T-helper 22 cell (primary cell): ENCODE results near the gene PRPSAP2.
A peak's percentile ranks its signal among the peaks of the same experiment; 100 is the strongest.
"Not testable (repeated sequence)": the region's sequence is repeated elsewhere in the genome, so short reads cannot be mapped to it uniquely, and the experiment has no call there.

Experiments used
- DNase-seq: peaks from one replicate; pipeline ENCODE4 v3.0.0-alpha.2; 2020; ENCODE audit warnings: low read depth

PRPSAP2 gene

GRCh38 chr17:18857864-18858566 lies at the start of gene PRPSAP2:
Gene PRPSAP2 (plus strand): TSS chr17:18858131. CDS start chr17:18865834, 7,703 bp downstream.
- DNase-seq, result peak; percentile 94

- DNase-seq, result not testable (repeated sequence)
Measured at GRCh38 chr17:18815924-18816323, 42.0 kb upstream of the PRPSAP2 start.

GRCh38 chr17:18816489-18817371 lies 41.2 kb upstream of the PRPSAP2 start:
- peak; percentile 2 for DNase-seq

GRCh38 chr17:18821430-18821829 lies 36.5 kb upstream of the PRPSAP2 start:
- not testable (repeated sequence) for DNase-seq

- DNase-seq, result not testable (repeated sequence)
Measured at GRCh38 chr17:18827613-18828012, 30.3 kb upstream of the PRPSAP2 start.

GRCh38 chr17:18848501-18848900 lies 9.4 kb upstream of the PRPSAP2 start:
- no peak for DNase-seq

- DNase-seq, result no peak
Measured at GRCh38 chr17:18850679-18851078, 7.3 kb upstream of the PRPSAP2 start.

- DNase-seq, result no peak
Measured at GRCh38 chr17:18851201-18851600, 6.7 kb upstream of the PRPSAP2 start.

- no peak for DNase-seq
Measured at GRCh38 chr17:18854956-18855355, 3.0 kb upstream of the PRPSAP2 start.

GRCh38 chr17:18855831-18856569 lies 1.9 kb upstream of the PRPSAP2 start:
- DNase-seq, result peak; percentile 84

- no peak for DNase-seq
Measured at GRCh38 chr17:18856570-18856915, 1.4 kb upstream of the PRPSAP2 start.

GRCh38 chr17:18858567-18859245 lies 775 bp downstream of the PRPSAP2 start:
- DNase-seq, result no peak

- no peak for DNase-seq
Measured at GRCh38 chr17:18859256-18859655, 1.3 kb downstream of the PRPSAP2 start.

GRCh38 chr17:18860161-18860972 lies 2.4 kb downstream of the PRPSAP2 start:
- DNase-seq, result no peak

GRCh38 chr17:18862011-18862410 lies 4.1 kb downstream of the PRPSAP2 start:
- no peak for DNase-seq

GRCh38 chr17:18864996-18865395 lies 7.1 kb downstream of the PRPSAP2 start:
- DNase-seq, result not testable (repeated sequence)

GRCh38 chr17:18866866-18867813 lies 9.2 kb downstream of the PRPSAP2 start:
- no peak for DNase-seq

GRCh38 chr17:18877104-18877645 lies 19.2 kb downstream of the PRPSAP2 start:
- DNase-seq, result no peak

- DNase-seq, result no peak
Measured at GRCh38 chr17:18888766-18889290, 30.9 kb downstream of the PRPSAP2 start.
